HG03135 (cell line): ENCODE data around the gene MALSU1.
"Not testable (repeated sequence)": the region's sequence is repeated elsewhere in the genome, so short reads cannot be mapped to it uniquely, and the experiment has no call there.

Experiments used
- ATAC-seq: cut with Tn5 transposase; IDR thresholded peaks from one replicate; pipeline ENCODE4 v1.9.1; 2021; ENCODE audit warnings: mild to moderate bottlenecking, moderate library complexity; ENCODE audit not compliant: unreplicated experiment

The MALSU1 gene

GRCh38 chr7:23285657-23286646, 13.2 kb upstream of the MALSU1 start:
- ATAC-seq = no peak

DNA sequence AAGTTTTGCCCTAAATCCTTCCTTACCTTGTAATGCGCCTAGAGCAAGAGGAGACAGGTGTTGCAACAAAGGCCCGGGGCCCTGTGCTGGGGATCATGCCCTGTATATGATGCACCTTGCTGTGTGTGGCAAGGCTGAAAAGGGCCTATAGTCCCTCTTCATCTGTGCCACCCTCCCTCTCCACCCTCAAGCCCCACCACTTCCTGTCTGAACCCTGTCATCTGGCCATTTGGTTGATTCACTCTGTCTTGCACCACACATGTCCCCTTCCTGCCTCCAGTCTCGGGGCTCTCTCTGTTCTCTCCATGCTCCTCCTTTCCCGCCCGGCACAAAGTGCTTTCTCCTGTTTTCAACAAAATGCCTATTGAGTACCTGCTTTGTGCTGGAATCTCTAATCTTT, 11.5 kb upstream of the MALSU1 start:
- ATAC-seq = no peak

GRCh38 chr7:23290993-23291392, 8.1 kb upstream of the MALSU1 start:
- no peak for ATAC-seq

- ATAC-seq = no peak
Observed at GRCh38 chr7:23291957-23292560, 7.1 kb upstream of the MALSU1 start.

GRCh38 chr7:23292623-23293022, 6.5 kb upstream of the MALSU1 start:
- ATAC-seq = no peak

DNA sequence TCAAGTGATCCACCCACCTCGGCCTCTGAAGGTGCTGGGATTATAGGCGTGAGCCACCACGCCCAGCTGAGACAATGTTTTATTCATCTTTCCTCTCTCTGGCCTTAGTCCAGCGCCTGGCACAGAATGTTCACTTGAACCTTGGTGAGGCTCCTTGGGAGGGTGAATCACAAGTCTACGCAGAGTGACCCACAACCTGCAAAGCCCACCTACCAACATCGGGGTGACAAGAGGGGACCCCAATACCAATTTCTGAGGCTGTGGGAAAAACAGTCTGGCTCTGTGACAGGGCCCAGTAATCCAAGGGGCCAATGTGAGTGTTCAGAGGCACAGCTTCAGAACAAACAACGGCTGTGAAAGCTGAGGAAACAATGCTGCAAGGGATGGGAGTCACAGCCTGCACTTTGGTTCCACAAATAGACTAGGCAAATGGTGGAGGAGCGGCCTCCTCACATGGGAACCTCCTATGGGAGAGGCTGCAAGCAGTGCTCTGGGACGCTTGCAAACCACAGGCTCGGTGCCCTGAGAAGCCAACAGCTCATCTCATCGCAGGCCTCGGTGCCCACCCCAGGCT, 5.6 kb upstream of the MALSU1 start:
- ATAC-seq = no peak

DNA sequence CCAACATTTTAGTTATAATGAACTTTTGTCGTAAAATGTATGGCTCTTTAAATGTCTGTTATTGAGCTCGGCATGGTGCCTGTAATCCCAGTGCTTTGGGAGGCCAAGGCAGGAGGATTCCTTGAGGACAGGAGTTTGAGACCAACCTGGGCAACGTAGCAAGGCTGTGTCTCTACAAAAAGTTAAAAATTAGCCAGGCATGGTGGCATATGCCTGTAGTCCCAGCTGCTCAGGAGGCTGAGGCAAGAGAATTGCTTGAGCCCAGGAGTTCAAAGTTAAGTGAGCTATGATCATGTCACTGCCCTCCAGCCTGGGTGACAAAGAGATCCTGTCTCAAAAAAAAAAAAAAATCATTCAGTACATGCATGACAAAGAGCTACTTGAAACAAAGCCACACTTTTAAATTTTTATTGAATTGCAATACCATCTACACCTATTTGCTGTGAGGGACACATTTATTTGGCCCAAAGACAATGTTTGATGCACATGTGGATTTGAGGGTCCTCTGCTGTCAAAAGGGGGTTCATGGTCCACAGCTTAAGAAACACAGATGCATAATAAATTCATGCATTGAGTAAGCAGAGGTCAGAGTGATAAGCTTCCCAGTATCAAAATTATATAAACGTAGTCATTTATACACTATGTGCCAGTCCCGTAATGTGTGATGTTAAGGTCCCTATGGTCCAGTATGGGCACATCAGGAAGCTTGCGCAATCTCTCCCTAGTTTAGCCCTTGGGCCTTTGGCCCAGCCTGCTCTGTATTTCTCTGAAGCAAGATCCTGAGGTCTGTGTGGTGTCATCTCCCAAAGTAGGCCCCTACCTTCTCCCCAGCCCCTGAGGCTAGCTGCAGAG, 4.4 kb upstream of the MALSU1 start:
- ATAC-seq = no peak

DNA sequence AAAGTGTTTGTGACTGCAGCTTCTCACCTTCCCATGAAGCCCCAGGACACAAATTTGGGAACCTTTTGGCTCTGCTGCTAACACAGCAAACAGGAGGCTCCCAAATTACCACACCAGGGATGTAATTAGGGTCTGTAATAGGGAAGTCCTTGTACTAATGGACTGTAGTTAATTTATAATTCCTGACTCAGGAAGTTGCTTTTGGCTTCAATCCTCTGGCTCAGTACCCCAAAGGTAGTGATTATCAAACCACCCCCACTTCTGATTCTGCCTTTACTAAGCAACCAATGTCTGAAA, 3.8 kb upstream of the MALSU1 start:
- ATAC-seq = no peak

DNA sequence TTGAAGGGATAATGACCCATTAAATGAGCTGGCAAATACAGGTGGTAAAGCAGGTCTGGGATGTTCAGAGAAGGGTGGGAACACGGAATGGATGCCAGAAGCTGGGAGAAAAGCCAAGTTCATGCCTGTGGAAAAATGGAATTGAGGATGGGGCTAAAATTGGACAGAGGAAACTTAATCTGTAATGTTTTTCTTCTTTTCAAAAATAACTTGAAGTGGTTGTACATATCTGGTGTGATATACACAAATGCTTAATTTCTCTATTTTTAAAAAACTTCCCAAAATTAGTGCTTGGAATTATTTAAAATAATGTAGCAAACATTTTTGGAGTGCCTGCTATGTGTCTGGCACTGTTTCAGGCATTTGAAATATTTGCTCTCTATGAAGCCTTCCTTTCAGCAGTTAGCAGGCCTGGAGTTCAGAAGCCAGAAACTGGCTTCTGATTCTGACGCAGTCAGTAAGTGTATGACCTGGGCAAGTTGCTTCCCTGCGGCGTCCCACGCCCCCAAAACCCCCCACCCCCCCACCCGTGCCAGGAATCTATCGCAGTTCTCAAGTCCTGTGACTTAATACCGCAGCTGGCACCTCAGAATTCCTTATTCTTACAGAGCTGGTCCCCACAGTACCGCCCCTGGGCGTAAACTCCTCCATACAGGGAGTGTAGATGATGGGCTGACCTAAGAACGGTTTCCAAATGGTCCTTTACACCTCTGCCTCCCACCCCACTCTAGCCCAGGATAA, 828 bp upstream of the MALSU1 start:
- ATAC-seq = no peak

GRCh38 chr7:23299770-23300300, 696 bp downstream of the MALSU1 start:
- no peak for ATAC-seq

DNA sequence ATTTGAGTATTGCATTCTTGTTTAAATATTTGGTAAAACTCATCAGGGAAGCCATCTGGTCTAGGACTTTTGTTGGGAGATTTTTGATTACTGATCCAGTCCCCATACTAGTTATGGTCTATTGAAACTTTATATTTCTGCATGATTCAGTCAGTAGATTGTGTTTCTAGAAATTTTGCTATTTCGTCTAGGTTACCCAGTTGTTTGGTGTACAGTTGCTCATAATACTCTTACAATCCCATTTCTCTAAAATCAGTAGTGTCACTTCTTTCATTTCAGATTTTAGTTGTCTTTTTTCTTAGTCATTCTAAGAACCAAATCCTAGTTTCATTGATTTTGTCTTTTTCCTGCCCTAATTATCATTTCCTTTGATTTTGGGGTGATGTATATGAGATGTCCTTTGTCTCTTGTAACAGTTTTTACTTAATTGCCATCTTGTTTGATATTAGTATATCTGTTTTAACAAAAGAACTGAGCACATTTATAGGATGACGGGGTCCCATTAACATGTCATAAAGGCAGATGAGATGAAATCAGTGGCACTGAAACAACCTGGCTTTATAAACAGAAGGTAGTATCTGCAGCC, 7.9 kb downstream of the MALSU1 start:
- ATAC-seq = no peak

DNA sequence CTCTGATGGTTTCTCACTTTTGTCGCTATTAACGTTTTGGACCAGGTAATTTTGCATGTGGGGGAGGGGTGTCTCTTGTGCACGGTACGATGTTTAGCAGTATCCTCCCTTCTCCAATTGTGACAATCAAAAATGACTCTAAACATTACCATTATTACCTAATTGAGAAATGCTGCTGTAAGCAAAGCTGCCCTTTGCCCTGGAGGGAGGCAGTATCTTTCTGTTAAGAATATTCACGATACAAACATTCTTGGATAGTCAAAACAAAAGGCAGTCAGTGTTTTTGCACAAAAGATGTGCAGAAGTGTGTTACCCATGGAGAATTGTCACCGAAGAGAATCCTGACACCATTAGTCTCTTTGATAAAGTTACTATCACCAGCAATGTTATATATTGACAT, 9.6 kb downstream of the MALSU1 start:
- no peak for ATAC-seq

DNA sequence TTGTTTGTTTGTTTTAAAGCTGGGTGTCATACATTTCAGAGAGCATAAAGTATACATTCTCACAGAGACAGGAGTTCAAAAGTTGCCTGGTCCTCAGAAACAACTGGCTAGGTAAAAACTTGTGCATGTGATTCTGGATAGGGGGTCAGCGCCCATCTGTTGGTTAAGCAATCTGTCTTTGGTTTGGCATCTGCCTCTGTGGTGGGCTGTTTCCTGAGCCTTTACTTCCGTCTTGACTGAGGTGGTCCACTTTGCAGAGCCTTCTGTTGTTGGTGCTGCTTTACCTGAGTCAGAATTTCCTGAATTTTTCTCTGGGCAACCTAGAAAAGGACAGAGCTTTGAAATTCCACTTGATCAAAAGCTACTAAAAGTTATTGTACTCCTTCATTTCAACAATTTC, 13.0 kb downstream of the MALSU1 start:
- ATAC-seq = not testable (repeated sequence)

GRCh38 chr7:23315366-23315765, 16.2 kb downstream of the MALSU1 start:
- no peak for ATAC-seq

- ATAC-seq = no peak
Observed at GRCh38 chr7:23331132-23331531, 32.0 kb downstream of the MALSU1 start.

DNA sequence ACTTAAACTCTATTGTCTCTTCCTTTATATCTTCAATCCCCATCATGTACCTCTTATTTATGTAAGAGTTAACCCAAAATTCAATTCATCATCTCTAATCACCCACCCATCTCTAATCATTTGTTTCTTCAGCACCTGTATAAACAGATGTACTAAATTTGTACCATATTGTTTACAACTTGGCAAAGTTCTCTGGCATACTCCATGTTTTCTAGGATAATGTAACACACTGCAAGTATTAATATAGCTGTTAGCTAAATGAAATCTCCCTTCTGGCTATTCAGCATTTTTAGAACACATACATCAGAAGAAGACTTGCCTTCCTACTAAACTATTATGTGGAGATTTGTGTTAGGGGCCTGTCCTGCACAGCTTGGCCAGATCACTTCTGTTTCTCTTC, 33.1 kb downstream of the MALSU1 start:
- no peak for ATAC-seq

- no peak for ATAC-seq
Observed at GRCh38 chr7:23332910-23333612, 33.9 kb downstream of the MALSU1 start.

- ATAC-seq = no peak
Observed at GRCh38 chr7:23333671-23334246, 34.6 kb downstream of the MALSU1 start.

DNA sequence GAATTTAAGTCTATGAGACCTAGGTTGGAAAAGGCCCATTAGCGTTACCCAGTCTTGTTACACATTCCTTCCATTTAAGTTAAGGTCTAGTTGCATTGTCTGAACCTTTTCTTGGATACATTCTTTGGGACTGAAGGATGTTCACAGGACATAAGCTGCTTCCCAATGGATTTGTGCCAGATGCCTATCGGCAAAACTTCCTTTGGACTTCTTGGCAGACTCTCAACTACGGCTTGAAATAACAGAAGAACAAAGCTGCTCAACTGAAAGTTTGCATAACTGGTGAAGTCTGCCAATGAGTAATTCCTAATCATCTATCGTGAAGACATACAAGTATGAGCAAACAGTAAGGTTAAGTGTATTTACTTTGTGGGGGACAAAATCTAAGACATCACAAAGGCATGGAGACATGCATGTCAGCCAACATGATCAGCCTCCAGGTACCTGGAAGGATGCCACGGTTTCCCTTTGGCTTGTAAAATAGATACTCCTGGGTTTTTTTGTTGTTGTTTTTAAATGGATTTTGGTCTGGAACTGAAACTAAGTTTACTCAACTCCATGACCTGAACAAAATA, 35.4 kb downstream of the MALSU1 start:
- no peak for ATAC-seq
